Islet of Langerhans (tissue), 1 donor: ENCODE results near the gene HDAC4.

Experiments
- FAIRE-seq: peaks from one replicate; lab custom pipeline; 2011; peaks lifted over from hg19 to GRCh38; lab: Jason Lieb, UNC

HDAC4 gene

GRCh38 chr2:239200646-239201530 is 199.9 kb downstream of the HDAC4 start:
- FAIRE-seq = no peak

- FAIRE-seq = no peak
Observed at GRCh38 chr2:239199041-239199768, 201.6 kb downstream of the HDAC4 start.

- FAIRE-seq = no peak
Observed at GRCh38 chr2:239198221-239198620, 202.6 kb downstream of the HDAC4 start.

- FAIRE-seq = no peak
Observed at GRCh38 chr2:239197146-239197545, 203.7 kb downstream of the HDAC4 start.

- FAIRE-seq = no peak
Observed at GRCh38 chr2:239196474-239197021, 204.3 kb downstream of the HDAC4 start.

- no peak for FAIRE-seq
Observed at GRCh38 chr2:239195992-239196391, 204.8 kb downstream of the HDAC4 start.

- no peak for FAIRE-seq
Observed at GRCh38 chr2:239195318-239195871, 205.4 kb downstream of the HDAC4 start.

- FAIRE-seq = no peak
Observed at GRCh38 chr2:239194731-239195317, 206.0 kb downstream of the HDAC4 start.

GRCh38 chr2:239193925-239194677 is 206.7 kb downstream of the HDAC4 start:
- no peak for FAIRE-seq

- FAIRE-seq = no peak
Observed at GRCh38 chr2:239193401-239193811, 207.4 kb downstream of the HDAC4 start.

GRCh38 chr2:239192975-239193374 is 207.8 kb downstream of the HDAC4 start:
- no peak for FAIRE-seq

- FAIRE-seq = no peak
Observed at GRCh38 chr2:239192456-239192855, 208.4 kb downstream of the HDAC4 start.

GRCh38 chr2:239190921-239191885 is 209.6 kb downstream of the HDAC4 start:
- FAIRE-seq = no peak

- no peak for FAIRE-seq
Observed at GRCh38 chr2:239190361-239190760, 210.5 kb downstream of the HDAC4 start.

GRCh38 chr2:239189711-239190131 is 211.1 kb downstream of the HDAC4 start:
- FAIRE-seq = no peak

- FAIRE-seq = no peak
Observed at GRCh38 chr2:239188536-239188935, 212.3 kb downstream of the HDAC4 start.

- no peak for FAIRE-seq
Observed at GRCh38 chr2:239187464-239188253, 213.2 kb downstream of the HDAC4 start.

- no peak for FAIRE-seq
Observed at GRCh38 chr2:239186516-239187357, 214.1 kb downstream of the HDAC4 start.
